ENCODE measurements around the gene AMDHD2. TPM values are rescaled to one million over a fixed set of nuclear protein-coding genes. Genes with fewer than 3 reads are reported as not detected.

AMDHD2 gene
- total RNA-seq, 2 experiments from 2014 or later = 51.8 to 59.7 TPM

DNA sequence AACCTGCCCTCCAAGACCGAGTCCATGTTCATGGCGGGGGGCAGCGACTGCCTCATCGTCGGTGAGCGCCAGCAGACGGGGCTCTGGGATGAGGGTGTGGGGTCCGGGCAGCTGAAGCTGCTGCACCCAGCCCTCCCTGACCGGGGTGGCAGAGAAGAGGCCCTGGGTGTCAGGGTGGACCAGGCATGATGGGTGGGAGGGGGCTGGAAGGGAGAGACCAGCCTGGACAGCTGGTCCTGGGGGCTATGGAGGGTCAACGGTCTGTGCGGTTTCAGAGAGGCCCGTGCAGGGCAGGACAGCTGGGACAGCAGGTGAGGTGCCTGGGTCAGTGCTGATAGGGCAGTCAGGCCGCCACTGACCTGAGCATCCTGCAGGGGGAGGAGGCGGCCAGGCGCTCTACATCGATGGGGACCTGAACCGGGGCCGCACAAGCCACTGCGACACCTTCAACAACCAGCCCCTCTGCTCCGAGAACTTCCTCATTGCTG, 19.7 kb upstream of the AMDHD2 start:
- intact Hi-C loops (cut with micrococcal nuclease; ENCODE audit: unreplicated experiment) = loop anchor here (2.0 kb wide), 1 partner anchor 26 kb away; the partner anchor contains the start of gene TBC1D24
- Histone ChIP-seq H3K36me3 (ENCODE audit: insufficient read depth, low read length) (peaks cover 37% of the 10 kb centered on the region), H3K9me2 (ENCODE audit: insufficient read depth, low read length) (no peaks in the 10 kb centered on the region), H2AFZ (ENCODE audit: low read length) (no peak overlapping the region), H3K4me2 (ENCODE audit: low read length) (no peak overlapping the region), H3K9me3 (ENCODE audit: low read length) (no peaks in the 10 kb centered on the region), H3K4me3 (ENCODE audit: low read depth, low read length, poor library complexity, severe bottlenecking) (no peak overlapping the region), H3K4me1 (ENCODE audit: insufficient read depth, low read length, poor library complexity, severe bottlenecking) (peaks cover 10% of the 10 kb centered on the region), H3K79me2 (ENCODE audit: insufficient read depth, low read depth, low read length) (no peaks in the 10 kb centered on the region), H4K20me1 (ENCODE audit: insufficient read depth, low read length) (no peaks in the 10 kb centered on the region), H3K27ac (ENCODE audit: low read depth, low read length, poor library complexity, severe bottlenecking) (no peak overlapping the region)
- CTCF ChIA-PET (ENCODE audit: unreplicated experiment) = no interaction called here
- DNase-seq (ENCODE audit: low spot score) = no peak
- BruUV-seq (replicated peaks) = no TSS peak
- POLR2A ChIA-PET = no interaction called here
- no peak for TF ChIP-seq EZH2phosphoT487 (IDR thresholded peaks at IDR 0.05; ENCODE audit: borderline replicate concordance, low read depth, low read length)
- TF ChIP-seq, protein P1, sequence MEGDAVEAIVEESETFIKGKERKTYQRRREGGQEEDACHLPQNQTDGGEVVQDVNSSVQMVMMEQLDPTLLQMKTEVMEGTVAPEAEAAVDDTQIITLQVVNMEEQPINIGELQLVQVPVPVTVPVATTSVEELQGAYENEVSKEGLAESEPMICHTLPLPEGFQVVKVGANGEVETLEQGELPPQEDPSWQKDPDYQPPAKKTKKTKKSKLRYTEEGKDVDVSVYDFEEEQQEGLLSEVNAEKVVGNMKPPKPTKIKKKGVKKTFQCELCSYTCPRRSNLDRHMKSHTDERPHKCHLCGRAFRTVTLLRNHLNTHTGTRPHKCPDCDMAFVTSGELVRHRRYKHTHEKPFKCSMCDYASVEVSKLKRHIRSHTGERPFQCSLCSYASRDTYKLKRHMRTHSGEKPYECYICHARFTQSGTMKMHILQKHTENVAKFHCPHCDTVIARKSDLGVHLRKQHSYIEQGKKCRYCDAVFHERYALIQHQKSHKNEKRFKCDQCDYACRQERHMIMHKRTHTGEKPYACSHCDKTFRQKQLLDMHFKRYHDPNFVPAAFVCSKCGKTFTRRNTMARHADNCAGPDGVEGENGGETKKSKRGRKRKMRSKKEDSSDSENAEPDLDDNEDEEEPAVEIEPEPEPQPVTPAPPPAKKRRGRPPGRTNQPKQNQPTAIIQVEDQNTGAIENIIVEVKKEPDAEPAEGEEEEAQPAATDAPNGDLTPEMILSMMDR (conservative IDR thresholded peaks at IDR 0.05; ENCODE audit: low read length) = no peak

DNA sequence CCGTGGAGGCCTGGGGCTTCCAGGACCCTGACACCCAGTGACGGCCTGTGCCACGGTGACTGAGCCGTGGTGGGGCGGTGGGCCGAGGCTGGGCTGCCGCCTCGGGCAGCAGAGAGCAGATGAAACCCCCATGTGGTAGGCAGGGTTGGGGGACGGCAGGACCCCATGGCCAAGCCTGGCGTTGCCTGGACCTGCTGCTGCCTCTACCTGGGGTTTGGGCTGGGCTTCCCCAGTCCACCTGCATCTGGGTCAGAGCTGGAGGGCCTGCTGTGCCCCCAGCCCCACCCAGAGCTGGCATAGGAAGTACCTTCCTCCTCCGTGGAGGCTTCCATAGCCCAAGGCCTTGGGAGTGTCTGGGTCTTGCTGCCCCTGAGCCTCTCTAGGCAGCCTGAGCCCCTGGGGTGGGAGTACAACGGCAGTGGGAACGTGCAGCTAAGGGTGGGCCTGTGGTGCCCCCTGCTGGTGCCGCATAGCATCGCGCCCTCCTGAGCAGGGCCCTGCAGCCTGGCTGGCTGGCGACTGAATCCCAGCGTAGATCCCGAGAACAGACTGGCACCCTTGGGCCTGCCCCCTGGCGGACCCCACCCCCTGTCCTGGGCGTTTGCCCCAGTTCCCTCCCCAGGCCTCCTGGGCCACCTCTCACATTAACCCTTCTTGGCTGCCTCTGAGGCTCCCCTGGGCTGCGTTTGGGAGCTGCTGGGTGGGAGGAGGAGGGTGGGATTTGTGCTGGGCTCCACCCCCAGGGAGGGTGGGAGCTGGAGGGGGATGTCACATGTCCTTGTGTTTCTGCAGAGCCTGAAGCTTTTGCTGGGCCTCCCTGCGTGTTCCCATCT, 19.0 kb upstream of the AMDHD2 start:
- H3K36me3 ChIP-seq (ENCODE audit: insufficient read depth, low read length) = peaks cover 37% of the 10 kb centered on the region
- H3K27ac ChIP-seq (ENCODE audit: low read depth, low read length, poor library complexity, severe bottlenecking) = no peak overlapping the region
- no peak for TF ChIP-seq EZH2phosphoT487 (IDR thresholded peaks at IDR 0.05; ENCODE audit: borderline replicate concordance, low read depth, low read length)
- TF ChIP-seq, protein P1 (conservative IDR thresholded peaks at IDR 0.05; ENCODE audit: low read length) = peak; percentile 98
- no peak overlapping the region for H2AFZ ChIP-seq (ENCODE audit: low read length)
- ChIA-PET CTCF (ENCODE audit: unreplicated experiment) (no interaction called here), POLR2A (interaction anchor here (1.0 kb wide), 1 partner anchor 31 kb away, joined by 3 read pairs; no protein-coding TSS in a partner anchor)
- intact Hi-C loops (cut with micrococcal nuclease; ENCODE audit: unreplicated experiment) = loop anchor here (1.0 to 2.0 kb wide), 2 partner anchors 26 to 71 kb away; partner anchors contain the start of gene TBC1D24
- peaks cover 10% of the 10 kb centered on the region for H3K4me1 ChIP-seq (ENCODE audit: insufficient read depth, low read length, poor library complexity, severe bottlenecking)
- no peaks in the 10 kb centered on the region for H3K9me2 ChIP-seq (ENCODE audit: insufficient read depth, low read length)
- no peaks in the 10 kb centered on the region for H3K79me2 ChIP-seq (ENCODE audit: insufficient read depth, low read depth, low read length)
- H3K4me3 ChIP-seq (ENCODE audit: low read depth, low read length, poor library complexity, severe bottlenecking) = no peak overlapping the region
- H3K4me2 ChIP-seq (ENCODE audit: low read length) = peak overlapping the region; percentile 44; the same call in 1 of the 2 replicates
- peak; percentile 83 for DNase-seq (ENCODE audit: low spot score)
- no TSS peak for BruUV-seq (replicated peaks)
- no peaks in the 10 kb centered on the region for H3K9me3 ChIP-seq (ENCODE audit: low read length)
- H4K20me1 ChIP-seq (ENCODE audit: insufficient read depth, low read length) = no peaks in the 10 kb centered on the region
